H1 (cell line): Measurements from ENCODE around the gene ZDHHC22. TPM values are rescaled to one million over a fixed set of nuclear protein-coding genes. Genes with fewer than 3 reads are reported as not detected.
A peak's percentile ranks its signal among the peaks of the same experiment; 100 is the strongest.

Experiments used
- CTCF ChIP-seq, 3 experiments: IDR thresholded peaks; 1 replicate in 2 of 3; 2 replicates in 1 of 3; pipeline versions ENCODE4 v1.5.1 to v1.6.1; 2011; ENCODE audit warnings: low read length in 3 of 3, mild to moderate bottlenecking in 3 of 3, inconsistent platforms in 2 of 3, low read depth in 1 of 3, moderate library complexity in 1 of 3; ENCODE audit not compliant: insufficient read depth in 1 of 3; ENCODE audit errors: control extremely low read depth in 1 of 3
- EGR1 ChIP-seq: IDR thresholded peaks from 2 replicates; pipeline ENCODE4 v1.6.1; 2011; ENCODE audit warnings: low read depth, low read length, borderline replicate concordance
- HDAC6 ChIP-seq: IDR thresholded peaks from one replicate; pipeline ENCODE4 v1.7.1; 2012; ENCODE audit warnings: low read depth, mild to moderate bottlenecking, inconsistent platforms, low read length, moderate library complexity
- KDM4A ChIP-seq: IDR thresholded peaks from one replicate; pipeline ENCODE4 v1.7.1; 2012; ENCODE audit warnings: low read depth, mild to moderate bottlenecking, moderate library complexity, low read length, inconsistent platforms; ENCODE audit not compliant: severe bottlenecking
- NRF1 ChIP-seq: IDR thresholded peaks from 2 replicates; pipeline ENCODE4 v1.6.1; 2011; ENCODE audit warnings: mild to moderate bottlenecking, low read depth, low read length, improper control_type of control experiment
- POLR2AphosphoS5 ChIP-seq: IDR thresholded peaks from 2 replicates; pipeline ENCODE4 v1.6.1; 2011; ENCODE audit warnings: low read depth, low read length
- SRF ChIP-seq: IDR thresholded peaks from 2 replicates; pipeline ENCODE4 v1.6.1; 2011; ENCODE audit warnings: mild to moderate bottlenecking, low read depth, low read length, moderate library complexity
- TAF7 ChIP-seq: optimal IDR thresholded peaks from 2 replicates; pipeline ENCODE3; 2011; ENCODE audit warnings: low read depth, mild to moderate bottlenecking, inconsistent platforms, low read length, moderate library complexity, borderline replicate concordance
- polyA plus RNA-seq, 7 experiments: library from polyadenylated mRNA; depleted of rRNA in 3 of 7; stranded (reverse) in 5 of 7; unstranded in 2 of 7; fragments of >200 nt in 5 of 7; fragments of 200-250 nt in 2 of 7; gene quantifications; 1 replicate in 5 of 7; 2 replicates in 1 of 7; 4 replicates in 1 of 7; pipeline versions ENCODE4 v1.2.1 to v1.2.3, GENCODE V29; 2011 to 2013; ENCODE audit warnings: missing spikeins in 2 of 7, mixed read lengths in 2 of 7
- total RNA-seq: library from RNA; stranded (reverse); fragmentation: NEBNext Ultra II Directional; extraction: Animal tissue kit (Norgen Biotek cat#: 25700); gene quantifications from 2 replicates; pipeline ENCODE4 v1.2.1, GENCODE V29; 2021
- TF ChIP-seq, protein P1 (sequence below): fragments of 300-600 bp; sonication (generic); IDR thresholded peaks from 2 replicates; pipeline ENCODE4 v1.7.1; 2012; ENCODE audit warnings: low read length, moderate library complexity, mild to moderate bottlenecking, inconsistent platforms; ENCODE audit not compliant: insufficient replicate concordance

Gene ZDHHC22
- total and polyA plus RNA-seq, 2 of the 8 experiments (the other 6 are each of a cell fraction or from before 2014, with no cell fraction given), result 23.8 to 55.2 TPM

DNA sequence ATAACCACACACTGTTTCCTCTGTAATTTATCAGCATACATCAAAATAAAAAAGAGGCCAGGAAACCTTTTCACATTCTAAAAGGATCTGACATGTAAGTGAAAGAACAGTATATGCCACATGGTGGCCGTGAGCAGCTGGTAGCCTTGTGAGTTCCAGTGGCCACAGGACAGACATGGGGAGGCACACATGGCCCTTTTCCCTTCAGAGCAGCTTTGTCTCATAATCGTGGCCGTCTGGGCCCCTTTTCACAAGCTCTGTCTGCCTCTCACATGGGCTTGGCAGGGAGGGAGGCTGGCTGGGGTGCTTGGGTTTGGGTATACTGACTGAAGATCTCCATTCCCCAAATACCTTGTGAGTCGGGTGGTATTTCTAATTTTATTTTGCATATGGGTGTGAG is 1.5 kb upstream of the ZDHHC22 start (continued):
- no peak for TF ChIP-seq KDM4A
- TF ChIP-seq EGR1, result no peak
- no peak for TF ChIP-seq HDAC6
- TF ChIP-seq SRF, result no peak
- TF ChIP-seq, protein P1, sequence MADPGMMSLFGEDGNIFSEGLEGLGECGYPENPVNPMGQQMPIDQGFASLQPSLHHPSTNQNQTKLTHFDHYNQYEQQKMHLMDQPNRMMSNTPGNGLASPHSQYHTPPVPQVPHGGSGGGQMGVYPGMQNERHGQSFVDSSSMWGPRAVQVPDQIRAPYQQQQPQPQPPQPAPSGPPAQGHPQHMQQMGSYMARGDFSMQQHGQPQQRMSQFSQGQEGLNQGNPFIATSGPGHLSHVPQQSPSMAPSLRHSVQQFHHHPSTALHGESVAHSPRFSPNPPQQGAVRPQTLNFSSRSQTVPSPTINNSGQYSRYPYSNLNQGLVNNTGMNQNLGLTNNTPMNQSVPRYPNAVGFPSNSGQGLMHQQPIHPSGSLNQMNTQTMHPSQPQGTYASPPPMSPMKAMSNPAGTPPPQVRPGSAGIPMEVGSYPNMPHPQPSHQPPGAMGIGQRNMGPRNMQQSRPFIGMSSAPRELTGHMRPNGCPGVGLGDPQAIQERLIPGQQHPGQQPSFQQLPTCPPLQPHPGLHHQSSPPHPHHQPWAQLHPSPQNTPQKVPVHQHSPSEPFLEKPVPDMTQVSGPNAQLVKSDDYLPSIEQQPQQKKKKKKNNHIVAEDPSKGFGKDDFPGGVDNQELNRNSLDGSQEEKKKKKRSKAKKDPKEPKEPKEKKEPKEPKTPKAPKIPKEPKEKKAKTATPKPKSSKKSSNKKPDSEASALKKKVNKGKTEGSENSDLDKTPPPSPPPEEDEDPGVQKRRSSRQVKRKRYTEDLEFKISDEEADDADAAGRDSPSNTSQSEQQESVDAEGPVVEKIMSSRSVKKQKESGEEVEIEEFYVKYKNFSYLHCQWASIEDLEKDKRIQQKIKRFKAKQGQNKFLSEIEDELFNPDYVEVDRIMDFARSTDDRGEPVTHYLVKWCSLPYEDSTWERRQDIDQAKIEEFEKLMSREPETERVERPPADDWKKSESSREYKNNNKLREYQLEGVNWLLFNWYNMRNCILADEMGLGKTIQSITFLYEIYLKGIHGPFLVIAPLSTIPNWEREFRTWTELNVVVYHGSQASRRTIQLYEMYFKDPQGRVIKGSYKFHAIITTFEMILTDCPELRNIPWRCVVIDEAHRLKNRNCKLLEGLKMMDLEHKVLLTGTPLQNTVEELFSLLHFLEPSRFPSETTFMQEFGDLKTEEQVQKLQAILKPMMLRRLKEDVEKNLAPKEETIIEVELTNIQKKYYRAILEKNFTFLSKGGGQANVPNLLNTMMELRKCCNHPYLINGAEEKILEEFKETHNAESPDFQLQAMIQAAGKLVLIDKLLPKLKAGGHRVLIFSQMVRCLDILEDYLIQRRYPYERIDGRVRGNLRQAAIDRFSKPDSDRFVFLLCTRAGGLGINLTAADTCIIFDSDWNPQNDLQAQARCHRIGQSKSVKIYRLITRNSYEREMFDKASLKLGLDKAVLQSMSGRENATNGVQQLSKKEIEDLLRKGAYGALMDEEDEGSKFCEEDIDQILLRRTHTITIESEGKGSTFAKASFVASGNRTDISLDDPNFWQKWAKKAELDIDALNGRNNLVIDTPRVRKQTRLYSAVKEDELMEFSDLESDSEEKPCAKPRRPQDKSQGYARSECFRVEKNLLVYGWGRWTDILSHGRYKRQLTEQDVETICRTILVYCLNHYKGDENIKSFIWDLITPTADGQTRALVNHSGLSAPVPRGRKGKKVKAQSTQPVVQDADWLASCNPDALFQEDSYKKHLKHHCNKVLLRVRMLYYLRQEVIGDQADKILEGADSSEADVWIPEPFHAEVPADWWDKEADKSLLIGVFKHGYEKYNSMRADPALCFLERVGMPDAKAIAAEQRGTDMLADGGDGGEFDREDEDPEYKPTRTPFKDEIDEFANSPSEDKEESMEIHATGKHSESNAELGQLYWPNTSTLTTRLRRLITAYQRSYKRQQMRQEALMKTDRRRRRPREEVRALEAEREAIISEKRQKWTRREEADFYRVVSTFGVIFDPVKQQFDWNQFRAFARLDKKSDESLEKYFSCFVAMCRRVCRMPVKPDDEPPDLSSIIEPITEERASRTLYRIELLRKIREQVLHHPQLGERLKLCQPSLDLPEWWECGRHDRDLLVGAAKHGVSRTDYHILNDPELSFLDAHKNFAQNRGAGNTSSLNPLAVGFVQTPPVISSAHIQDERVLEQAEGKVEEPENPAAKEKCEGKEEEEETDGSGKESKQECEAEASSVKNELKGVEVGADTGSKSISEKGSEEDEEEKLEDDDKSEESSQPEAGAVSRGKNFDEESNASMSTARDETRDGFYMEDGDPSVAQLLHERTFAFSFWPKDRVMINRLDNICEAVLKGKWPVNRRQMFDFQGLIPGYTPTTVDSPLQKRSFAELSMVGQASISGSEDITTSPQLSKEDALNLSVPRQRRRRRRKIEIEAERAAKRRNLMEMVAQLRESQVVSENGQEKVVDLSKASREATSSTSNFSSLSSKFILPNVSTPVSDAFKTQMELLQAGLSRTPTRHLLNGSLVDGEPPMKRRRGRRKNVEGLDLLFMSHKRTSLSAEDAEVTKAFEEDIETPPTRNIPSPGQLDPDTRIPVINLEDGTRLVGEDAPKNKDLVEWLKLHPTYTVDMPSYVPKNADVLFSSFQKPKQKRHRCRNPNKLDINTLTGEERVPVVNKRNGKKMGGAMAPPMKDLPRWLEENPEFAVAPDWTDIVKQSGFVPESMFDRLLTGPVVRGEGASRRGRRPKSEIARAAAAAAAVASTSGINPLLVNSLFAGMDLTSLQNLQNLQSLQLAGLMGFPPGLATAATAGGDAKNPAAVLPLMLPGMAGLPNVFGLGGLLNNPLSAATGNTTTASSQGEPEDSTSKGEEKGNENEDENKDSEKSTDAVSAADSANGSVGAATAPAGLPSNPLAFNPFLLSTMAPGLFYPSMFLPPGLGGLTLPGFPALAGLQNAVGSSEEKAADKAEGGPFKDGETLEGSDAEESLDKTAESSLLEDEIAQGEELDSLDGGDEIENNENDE, result no peak
- TF ChIP-seq POLR2AphosphoS5, result no peak
- peak in 1 of 3 experiments; percentile 4; a peak in 1 of 4 replicates for TF ChIP-seq CTCF (IDR thresholded peaks at IDR 0.05; ENCODE audit: control extremely low read depth in 1 of 3, insufficient read depth in 1 of 3, low read depth in 1 of 3, low read length in 3 of 3)
- no peak for TF ChIP-seq TAF7
- no peak for TF ChIP-seq NRF1
